Mucosa of descending colon (tissue), 3 donors: ENCODE results near the gene CPEB4. TPM values are rescaled to one million over a fixed set of nuclear protein-coding genes. Genes with fewer than 3 reads are reported as not detected.
A peak's percentile ranks its signal among the peaks of the same experiment; 100 is the strongest.

ENCODE experiments used
- ATAC-seq: fragments of 200-7000 bp; cut with Tn5 transposase; one replicate; pipeline ENCODE4 v1.9.1; 2020; ENCODE audit warnings: mild to moderate bottlenecking, moderate library complexity
- DNase-seq, 3 donors: peaks; one replicate each; pipeline ENCODE4 v3.0.0-alpha.2; 2020
- H3K36me3 ChIP-seq: fragments of 200-600 bp; one replicate; pipeline ENCODE4 v1.8.0; 2021; ENCODE audit warnings: low read depth, mild to moderate bottlenecking
- H3K4me1 ChIP-seq: fragments of 200-600 bp; one replicate; pipeline ENCODE4 v1.8.0; 2021; ENCODE audit warnings: low read depth, mild to moderate bottlenecking
- H3K4me3 ChIP-seq: fragments of 200-600 bp; one replicate; pipeline ENCODE4 v1.8.0; 2021; ENCODE audit warnings: mild to moderate bottlenecking
- H3K9me3 ChIP-seq: fragments of 200-600 bp; one replicate; pipeline ENCODE4 v1.8.0; 2021; ENCODE audit warnings: mild to moderate bottlenecking
- intact Hi-C, 2 donors: fragments of 100-400 bp; cut with DNase I in 1 of 2; cut with micrococcal nuclease in 1 of 2; formaldehyde crosslinking; loops; one replicate each; pipeline versions ENCODE4 v1.11.0 to v1.11.1; 2022; cut with DNase I, micrococcal nuclease
- total RNA-seq, 3 donors: library from RNA; stranded (reverse); fragmentation: NEBNext Ultra II Directional in 2 of 3; extraction: Animal tissue kit (Norgen Biotek cat#: 25700) in 2 of 3; gene quantifications; one replicate each; pipeline versions ENCODE4 v1.2.1 to v1.2.4, GENCODE V29; 2021 to 2023
- TF ChIP-seq, protein P1 (sequence below): fragments of 200-600 bp; IDR thresholded peaks from one replicate; pipeline ENCODE4 v1.8.0; 2022; ENCODE audit warnings: antibody characterized with exemption, mild to moderate bottlenecking
- donor health status: DM: no; HTN: no; CAD: no; lungs with moderate emphysema.
- donor health status: DM: no; HTN: no; CAD: no.
- donor health status: DM: no; HTN: yes; CAD: no.

The CPEB4 gene
- total RNA-seq, 3 donors from 2014 or later: 31.8 to 51.3 (median 32.1) TPM

DNA sequence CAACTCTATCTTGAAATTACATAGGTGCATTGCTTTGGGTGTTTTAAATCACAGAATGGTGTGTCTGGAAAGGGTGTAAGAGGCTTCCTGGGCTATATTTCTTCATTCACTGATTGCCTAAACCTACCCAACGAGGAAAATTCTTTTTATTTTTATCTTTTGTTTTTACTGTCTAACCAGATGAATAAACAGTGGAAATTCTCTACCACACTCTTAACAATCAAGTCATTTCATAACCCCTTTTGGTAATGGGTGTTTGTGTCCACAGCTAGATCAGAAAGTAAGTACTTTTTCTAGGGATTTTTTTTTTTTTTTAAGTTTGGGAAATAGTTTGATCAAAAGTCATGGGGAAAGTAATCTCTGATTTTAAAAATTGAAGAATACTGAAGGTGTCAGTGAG lies 73.3 kb downstream of the CPEB4 start:
- H3K36me3 ChIP-seq: no peaks in the 10 kb centered on the region
- no peak for ATAC-seq
- H3K4me1 ChIP-seq: no peaks in the 10 kb centered on the region
- H3K9me3 ChIP-seq: no peaks in the 10 kb centered on the region
- intact Hi-C loops: no loop called here
- TF ChIP-seq, protein P1, sequence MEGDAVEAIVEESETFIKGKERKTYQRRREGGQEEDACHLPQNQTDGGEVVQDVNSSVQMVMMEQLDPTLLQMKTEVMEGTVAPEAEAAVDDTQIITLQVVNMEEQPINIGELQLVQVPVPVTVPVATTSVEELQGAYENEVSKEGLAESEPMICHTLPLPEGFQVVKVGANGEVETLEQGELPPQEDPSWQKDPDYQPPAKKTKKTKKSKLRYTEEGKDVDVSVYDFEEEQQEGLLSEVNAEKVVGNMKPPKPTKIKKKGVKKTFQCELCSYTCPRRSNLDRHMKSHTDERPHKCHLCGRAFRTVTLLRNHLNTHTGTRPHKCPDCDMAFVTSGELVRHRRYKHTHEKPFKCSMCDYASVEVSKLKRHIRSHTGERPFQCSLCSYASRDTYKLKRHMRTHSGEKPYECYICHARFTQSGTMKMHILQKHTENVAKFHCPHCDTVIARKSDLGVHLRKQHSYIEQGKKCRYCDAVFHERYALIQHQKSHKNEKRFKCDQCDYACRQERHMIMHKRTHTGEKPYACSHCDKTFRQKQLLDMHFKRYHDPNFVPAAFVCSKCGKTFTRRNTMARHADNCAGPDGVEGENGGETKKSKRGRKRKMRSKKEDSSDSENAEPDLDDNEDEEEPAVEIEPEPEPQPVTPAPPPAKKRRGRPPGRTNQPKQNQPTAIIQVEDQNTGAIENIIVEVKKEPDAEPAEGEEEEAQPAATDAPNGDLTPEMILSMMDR: no peak
- no peak overlapping the region for H3K4me3 ChIP-seq
- no peak for DNase-seq

DNA sequence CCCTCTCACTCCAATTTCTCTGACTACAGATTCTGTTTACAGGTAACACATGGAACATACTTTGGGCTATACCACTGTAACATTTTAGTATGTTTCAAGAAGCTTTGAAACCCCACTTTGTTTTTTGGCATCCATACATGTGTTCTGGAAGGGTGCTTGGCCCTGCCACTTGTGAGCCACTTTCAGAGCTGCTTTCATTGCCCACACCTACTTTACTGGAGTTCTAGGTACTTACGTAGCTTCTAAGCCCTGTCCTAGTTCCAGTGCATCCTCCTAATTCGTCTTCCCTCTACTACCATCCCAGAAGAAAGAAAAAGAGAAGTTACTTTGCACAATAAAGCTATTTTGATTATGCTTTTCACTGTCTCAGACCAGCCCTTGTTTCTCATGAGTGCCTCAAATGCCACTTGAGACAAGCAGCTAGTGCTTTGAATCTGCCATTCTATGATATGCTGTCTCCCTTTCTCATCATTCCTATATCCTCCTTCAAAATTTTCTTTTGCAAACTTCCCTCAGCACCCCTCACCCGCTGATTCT lies 74.4 kb downstream of the CPEB4 start:
- intact Hi-C loops: no loop called here
- H3K36me3 ChIP-seq: no peaks in the 10 kb centered on the region
- no peak for ATAC-seq
- no peaks in the 10 kb centered on the region for H3K4me1 ChIP-seq
- H3K9me3 ChIP-seq: no peaks in the 10 kb centered on the region
- TF ChIP-seq, protein P1: no peak
- DNase-seq: no peak
- no peak overlapping the region for H3K4me3 ChIP-seq

GRCh38 chr5:173963182-173963838 lies 75.2 kb downstream of the CPEB4 start:
- TF ChIP-seq, protein P1: no peak
- Histone ChIP-seq H3K36me3 (no peaks in the 10 kb centered on the region), H3K4me1 (no peaks in the 10 kb centered on the region), H3K9me3 (no peaks in the 10 kb centered on the region), H3K4me3 (no peak overlapping the region)
- ATAC-seq: peak; percentile 11
- intact Hi-C loops: no loop called here
- no peak for DNase-seq

- intact Hi-C loops: no loop called here
- peak; percentile 50 to 52 (median 51) for DNase-seq
- peak; percentile 87 for ATAC-seq
Measured at GRCh38 chr5:173963867-173964441, 75.8 kb downstream of the CPEB4 start.

DNA sequence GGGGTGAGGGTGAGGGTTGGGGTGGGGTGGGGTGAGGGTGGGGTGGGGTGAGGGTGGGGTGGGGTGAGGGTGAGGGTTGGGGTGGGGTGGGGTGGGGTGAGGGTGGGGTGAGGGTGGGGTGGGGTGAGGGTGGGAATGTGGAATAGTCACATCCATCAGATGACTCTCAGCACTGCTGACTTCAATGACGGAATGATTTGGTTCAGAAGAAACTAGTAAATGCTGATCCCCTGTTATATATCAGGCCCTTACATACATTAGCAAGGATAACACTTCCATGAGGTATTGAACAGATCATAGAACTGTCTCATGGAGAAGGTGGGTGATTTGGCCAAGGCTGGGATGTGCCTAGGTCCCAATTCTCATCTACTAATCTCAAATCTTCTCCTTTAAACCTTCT lies 76.4 kb downstream of the CPEB4 start:
- H3K9me3 ChIP-seq: no peaks in the 10 kb centered on the region
- intact Hi-C loops: no loop called here
- H3K4me1 ChIP-seq: no peaks in the 10 kb centered on the region
- no peak overlapping the region for H3K4me3 ChIP-seq
- TF ChIP-seq, protein P1: no peak
- DNase-seq (no peak), ATAC-seq (no peak)
- no peaks in the 10 kb centered on the region for H3K36me3 ChIP-seq

More at GRCh38 chr5:173963867-173964441, 75.8 kb downstream of the CPEB4 start:
- H3K9me3 ChIP-seq: no peaks in the 10 kb centered on the region
- no peak overlapping the region for H3K4me3 ChIP-seq
- TF ChIP-seq, protein P1: no peak
- H3K36me3 ChIP-seq: no peaks in the 10 kb centered on the region
- H3K4me1 ChIP-seq: no peaks in the 10 kb centered on the region
